Type B pancreatic cell (in vitro differentiated cells): ENCODE measurements around the gene SLC35F4. TPM values are rescaled to one million over a fixed set of nuclear protein-coding genes. Genes with fewer than 3 reads are reported as not detected.

ENCODE experiments used
- DNase-seq: peaks from one replicate; pipeline ENCODE4 v3.0.0; 2021; ENCODE audit warnings: mixed read lengths; ENCODE audit not compliant: unreplicated experiment; ENCODE audit errors: extremely low spot score
- H3K27ac Mint-ChIP-seq: 2 replicates; pipeline ENCODE4 v1.8.0; 2021; ENCODE audit warnings: mild to moderate bottlenecking, mixed read lengths
- H3K27me3 Mint-ChIP-seq: 2 replicates; pipeline ENCODE4 v1.8.0; 2021; ENCODE audit warnings: mixed read lengths
- H3K36me3 Mint-ChIP-seq: 2 replicates; pipeline ENCODE4 v1.8.0; 2021; ENCODE audit warnings: mixed read lengths
- H3K4me1 Mint-ChIP-seq: one replicate; pipeline ENCODE4 v1.8.0; 2021; ENCODE audit warnings: mixed read lengths; ENCODE audit not compliant: unreplicated experiment
- H3K4me3 Mint-ChIP-seq: 2 replicates; pipeline ENCODE4 v1.8.0; 2021; ENCODE audit warnings: mild to moderate bottlenecking, mixed read lengths
- H3K9me3 Mint-ChIP-seq: 2 replicates; pipeline ENCODE4 v1.8.0; 2021; ENCODE audit warnings: mixed read lengths
- total RNA-seq: library from RNA; stranded (reverse); gene quantifications from 2 replicates; pipeline ENCODE4 v1.2.1, GENCODE V29; 2021; ENCODE audit warnings: low replicate concordance
- TF ChIP-seq, protein P1 (sequence below): fragments of 200-600 bp; sonication (generic); conservative IDR thresholded peaks from 2 replicates; pipeline ENCODE4 v1.5.0; 2021; ENCODE audit warnings: antibody characterized with exemption, mild to moderate bottlenecking

The SLC35F4 gene
- total RNA-seq, 1 donor from 2014 or later = 2.1 TPM

DNA sequence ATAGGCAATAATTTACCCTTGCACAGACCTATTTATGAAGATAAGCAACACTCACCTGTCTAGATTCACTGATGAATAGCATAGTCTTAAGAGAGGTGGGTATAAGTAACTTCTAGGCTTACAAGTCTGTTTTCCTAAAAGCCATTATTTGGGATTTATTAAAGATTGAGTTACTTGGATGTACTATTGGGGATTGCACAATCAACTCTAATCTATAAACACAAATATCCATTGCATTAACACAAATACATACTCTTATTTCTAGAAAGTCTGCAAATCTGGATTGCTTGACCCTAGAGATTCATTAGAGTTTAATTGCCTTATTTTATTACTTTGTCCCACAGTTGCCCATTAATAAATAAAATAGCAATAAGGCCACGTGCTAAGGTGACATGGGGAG is 224.1 kb downstream of the SLC35F4 start:
- H3K27me3 Mint-ChIP-seq = no peaks in the 10 kb centered on the region
- H3K9me3 Mint-ChIP-seq = no peaks in the 10 kb centered on the region
- H3K27ac Mint-ChIP-seq = no peak overlapping the region
- no peaks in the 10 kb centered on the region for H3K4me1 Mint-ChIP-seq
- no peak overlapping the region for H3K4me3 Mint-ChIP-seq
- TF ChIP-seq, protein P1, sequence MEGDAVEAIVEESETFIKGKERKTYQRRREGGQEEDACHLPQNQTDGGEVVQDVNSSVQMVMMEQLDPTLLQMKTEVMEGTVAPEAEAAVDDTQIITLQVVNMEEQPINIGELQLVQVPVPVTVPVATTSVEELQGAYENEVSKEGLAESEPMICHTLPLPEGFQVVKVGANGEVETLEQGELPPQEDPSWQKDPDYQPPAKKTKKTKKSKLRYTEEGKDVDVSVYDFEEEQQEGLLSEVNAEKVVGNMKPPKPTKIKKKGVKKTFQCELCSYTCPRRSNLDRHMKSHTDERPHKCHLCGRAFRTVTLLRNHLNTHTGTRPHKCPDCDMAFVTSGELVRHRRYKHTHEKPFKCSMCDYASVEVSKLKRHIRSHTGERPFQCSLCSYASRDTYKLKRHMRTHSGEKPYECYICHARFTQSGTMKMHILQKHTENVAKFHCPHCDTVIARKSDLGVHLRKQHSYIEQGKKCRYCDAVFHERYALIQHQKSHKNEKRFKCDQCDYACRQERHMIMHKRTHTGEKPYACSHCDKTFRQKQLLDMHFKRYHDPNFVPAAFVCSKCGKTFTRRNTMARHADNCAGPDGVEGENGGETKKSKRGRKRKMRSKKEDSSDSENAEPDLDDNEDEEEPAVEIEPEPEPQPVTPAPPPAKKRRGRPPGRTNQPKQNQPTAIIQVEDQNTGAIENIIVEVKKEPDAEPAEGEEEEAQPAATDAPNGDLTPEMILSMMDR = no peak
- no peak for DNase-seq
- H3K36me3 Mint-ChIP-seq = no peaks in the 10 kb centered on the region

DNA sequence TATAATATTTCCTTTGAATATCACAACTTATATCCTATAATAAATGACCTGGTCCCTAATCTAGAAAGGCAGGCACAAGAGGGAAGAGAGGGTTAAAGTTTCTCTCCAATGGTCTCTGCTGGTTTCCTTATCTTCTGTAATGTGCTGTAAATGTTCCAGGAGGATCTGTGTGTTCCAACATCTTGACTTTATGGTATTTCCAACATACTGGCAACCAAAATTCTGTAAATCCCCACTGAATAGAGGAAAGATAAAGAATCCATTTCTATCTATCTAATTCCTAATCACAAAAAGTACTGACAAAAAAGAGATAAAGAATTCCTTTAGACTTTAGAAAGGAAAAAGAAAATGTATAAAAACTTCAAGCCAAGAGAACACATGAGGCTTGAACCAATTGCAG is 225.9 kb downstream of the SLC35F4 start:
- no peak for DNase-seq
- Mint-ChIP-seq H3K4me1 (no peaks in the 10 kb centered on the region), H3K4me3 (no peak overlapping the region), H3K27me3 (no peaks in the 10 kb centered on the region), H3K9me3 (no peaks in the 10 kb centered on the region), H3K27ac (no peak overlapping the region), H3K36me3 (no peaks in the 10 kb centered on the region)
- TF ChIP-seq, protein P1 = no peak

DNA sequence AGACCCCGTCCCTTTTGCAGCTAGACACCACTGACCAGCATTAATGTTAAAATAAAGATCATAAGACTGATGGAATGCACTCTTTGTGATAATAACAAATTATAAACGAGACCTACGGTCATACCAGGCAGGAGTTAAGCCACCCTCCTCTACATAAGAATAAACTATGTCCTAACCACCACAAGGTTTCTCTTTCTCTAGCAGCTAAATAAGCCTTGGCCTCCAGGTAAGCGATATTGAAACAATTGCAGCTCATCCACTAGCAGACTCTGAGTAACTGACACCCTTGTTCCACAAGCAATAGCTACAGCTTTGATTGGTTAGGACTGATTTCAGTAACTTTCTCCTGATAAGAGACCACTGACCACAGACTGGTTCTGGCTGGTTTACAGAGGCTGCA is 228.0 kb downstream of the SLC35F4 start:
- Mint-ChIP-seq H3K36me3 (no peaks in the 10 kb centered on the region), H3K9me3 (no peaks in the 10 kb centered on the region), H3K27ac (no peak overlapping the region), H3K4me1 (no peaks in the 10 kb centered on the region), H3K27me3 (peaks cover 3% of the 10 kb centered on the region), H3K4me3 (no peak overlapping the region)
- DNase-seq = no peak
- TF ChIP-seq, protein P1 = no peak

DNA sequence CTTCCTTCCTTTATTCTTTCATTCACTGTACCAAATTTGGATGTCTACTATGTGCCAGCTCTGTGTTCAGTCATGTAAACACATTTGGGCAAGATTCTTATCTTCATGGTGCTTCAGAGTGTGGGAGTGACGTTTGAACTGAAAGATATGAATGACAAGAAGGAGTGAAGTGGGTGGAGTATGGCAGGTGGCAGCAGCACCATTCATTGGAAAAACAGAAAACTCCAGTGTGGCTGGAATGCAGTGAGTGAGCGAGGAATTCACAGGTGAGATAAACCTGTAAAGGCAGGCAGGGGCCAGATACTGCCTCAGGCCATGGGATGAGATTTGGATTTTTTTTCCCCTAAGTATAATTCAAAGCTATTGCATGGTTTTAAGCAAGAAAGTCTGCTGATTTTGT is 231.6 kb downstream of the SLC35F4 start:
- Mint-ChIP-seq H3K27ac (peak overlapping the region; percentile 10), H3K36me3 (no peaks in the 10 kb centered on the region), H3K9me3 (no peaks in the 10 kb centered on the region), H3K4me1 (no peaks in the 10 kb centered on the region), H3K27me3 (peaks cover 3% of the 10 kb centered on the region), H3K4me3 (no peak overlapping the region)
- DNase-seq = no peak
- TF ChIP-seq, protein P1 = no peak

DNA sequence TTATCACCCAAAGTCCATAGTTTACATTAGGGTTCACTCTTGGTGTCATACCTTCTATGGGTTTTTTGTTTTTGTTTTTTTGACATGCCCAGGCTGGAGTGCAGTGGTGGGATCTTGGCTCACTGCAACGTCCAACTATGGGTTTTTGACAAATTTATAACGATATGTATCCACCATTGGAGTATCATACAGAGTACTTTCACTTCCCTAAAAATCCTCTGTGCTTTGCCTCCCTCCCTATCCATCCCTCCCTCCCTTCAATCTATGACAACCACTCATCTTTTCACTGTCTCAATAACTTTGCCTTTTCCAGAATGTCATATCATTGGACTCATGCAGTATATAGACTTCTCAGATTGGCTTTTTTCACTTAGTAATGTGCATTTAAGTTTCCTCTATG is 233.2 kb downstream of the SLC35F4 start:
- Mint-ChIP-seq H3K4me3 (no peak overlapping the region), H3K4me1 (no peaks in the 10 kb centered on the region), H3K27me3 (peaks cover 3% of the 10 kb centered on the region), H3K9me3 (no peaks in the 10 kb centered on the region), H3K27ac (no peak overlapping the region), H3K36me3 (no peaks in the 10 kb centered on the region)
- TF ChIP-seq, protein P1 = no peak
- DNase-seq = no peak

DNA sequence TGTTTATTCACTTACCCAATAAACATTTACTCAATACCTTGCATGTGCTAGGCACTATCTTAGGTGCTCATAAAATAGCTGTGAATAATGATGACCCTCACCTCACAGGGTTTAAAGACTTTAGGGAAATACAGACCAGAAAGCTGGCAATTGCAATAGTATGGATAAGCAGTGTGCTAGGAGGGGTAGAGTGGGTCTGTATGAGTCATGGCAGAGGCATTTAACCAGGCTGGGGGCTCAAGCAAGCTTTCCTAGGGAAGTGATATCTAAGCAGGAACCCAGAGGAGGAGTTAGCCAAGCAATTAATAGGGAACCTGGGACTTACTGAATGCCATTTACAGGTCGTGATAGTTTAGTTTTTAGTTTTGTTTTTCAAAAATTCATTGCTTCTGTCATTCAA is 248.4 kb downstream of the SLC35F4 start:
- Mint-ChIP-seq H3K27me3 (no peaks in the 10 kb centered on the region), H3K4me1 (no peaks in the 10 kb centered on the region), H3K9me3 (no peaks in the 10 kb centered on the region), H3K36me3 (no peaks in the 10 kb centered on the region), H3K4me3 (no peak overlapping the region), H3K27ac (no peak overlapping the region)
- no peak for DNase-seq
- TF ChIP-seq, protein P1 = no peak
